HepG2 (cell line): ENCODE results near the gene ZNF454. TPM values are rescaled to one million over a fixed set of nuclear protein-coding genes. Genes with fewer than 3 reads are reported as not detected.

Experiments used
- ATAC-seq: fragments of 200-7000 bp; cut with Tn5 transposase; 3 replicates; pipeline ENCODE4 v1.9.1; 2020; ENCODE audit warnings: mild to moderate bottlenecking, moderate library complexity
- BruUV-seq: library from RNA; stranded (reverse); fragments of 400-500 nt; replicated peaks from 2 replicates; lab custom pipeline; 2021; lab: Mats Ljungman, UMichigan
- CTCF ChIA-PET: fragments of 300-600 bp; formaldehyde crosslinking; extraction: SDS; loops from one replicate; lab custom pipeline; 2021; ENCODE audit warnings: low total read pairs, inconsistent platforms, low intra/inter-chr PET ratio; lab: Yijun Ruan, JAX
- POLR2A ChIA-PET: fragments of 350-600 bp; sonication (Branson Sonifier 250); formaldehyde crosslinking; loops from one replicate; lab custom pipeline; 2020; ENCODE audit warnings: antibody characterized with exemption, inconsistent platforms; lab: Yijun Ruan, JAX
- DNase-seq: peaks from one replicate; pipeline ENCODE4 v3.0.0-alpha.2; 2015; ENCODE audit warnings: low spot score
- FAIRE-seq: peaks from 3 replicates; lab custom pipeline; 2011; peaks lifted over from hg19 to GRCh38; lab: Jason Lieb, UNC
- H2AFZ ChIP-seq: one replicate; pipeline ENCODE4 v1.6.1; 2011; ENCODE audit warnings: low read length, inconsistent platforms
- H3K27ac ChIP-seq: fragments of 300-600 bp; 3 replicates; pipeline ENCODE4 v1.8.0; 2011; ENCODE audit warnings: mixed run types, mild to moderate bottlenecking, mixed read lengths, low read length, inconsistent platforms; ENCODE audit not compliant: insufficient read depth; ENCODE audit errors: extremely low read length
- H3K27me3 ChIP-seq, 2 experiments: fragments of 200-600 bp in 1 of 2; 2 replicates in 1 of 2; 3 replicates in 1 of 2; pipeline versions ENCODE4 v1.6.0 to v1.8.0; 2011; ENCODE audit warnings: low read length in 2 of 2, mild to moderate bottlenecking in 2 of 2, moderate library complexity in 2 of 2, inconsistent platforms in 1 of 2; ENCODE audit not compliant: insufficient read depth in 2 of 2, control insufficient read depth in 1 of 2
- H3K36me3 ChIP-seq, 2 experiments: fragments of 200-600 bp in 1 of 2; replicated peaks in 1 of 2; 2 replicates in 1 of 2; 3 replicates in 1 of 2; pipeline versions ENCODE4 v1.5.1 to v1.8.0; 2011; ENCODE audit warnings: low read length in 2 of 2, inconsistent platforms in 1 of 2; ENCODE audit not compliant: insufficient read depth in 2 of 2, control insufficient read depth in 1 of 2
- H3K4me1 ChIP-seq: 2 replicates; pipeline ENCODE4 v1.5.1; 2012; ENCODE audit warnings: low read length, inconsistent platforms; ENCODE audit not compliant: insufficient read depth
- H3K4me2 ChIP-seq: 2 replicates; pipeline ENCODE4 v1.6.0; 2011; ENCODE audit warnings: low read depth, low read length, inconsistent platforms
- H3K4me3 ChIP-seq, 3 experiments: fragments of 200-600 bp in 1 of 3; sonication (generic), shearing (Covaris generic) in 1 of 3; replicated peaks in 1 of 3; 2 replicates each; pipeline ENCODE4 v1.5.1; 2011 to 2016; ENCODE audit warnings: low read length in 3 of 3, inconsistent platforms in 2 of 3, low read depth in 2 of 3, mild to moderate bottlenecking in 2 of 3, control low read depth in 1 of 3, mixed read lengths in 1 of 3; ENCODE audit not compliant: insufficient read depth in 1 of 3
- H3K79me2 ChIP-seq: one replicate; pipeline ENCODE4 v1.6.1; 2011; ENCODE audit warnings: low read length, inconsistent platforms; ENCODE audit not compliant: insufficient read depth
- H3K9ac ChIP-seq: 2 replicates; pipeline ENCODE4 v1.6.0; 2011; ENCODE audit warnings: mild to moderate bottlenecking, low read depth, low read length, inconsistent platforms; ENCODE audit not compliant: insufficient read depth
- H3K9me3 ChIP-seq: 2 replicates; pipeline ENCODE4 v1.5.1; 2012; ENCODE audit warnings: mild to moderate bottlenecking, low read length
- H4K20me1 ChIP-seq: 2 replicates; pipeline ENCODE4 v1.6.0; 2011; ENCODE audit warnings: inconsistent platforms, mild to moderate bottlenecking, low read length, moderate library complexity; ENCODE audit not compliant: insufficient read depth
- MED8 ChIP-seq: sonication (generic); formaldehyde crosslinking; IDR thresholded peaks from 2 replicates; pipeline ENCODE4 v1.8.1; 2023; ENCODE audit warnings: mild to moderate bottlenecking, missing genetic modification reagents; ENCODE audit not compliant: insufficient replicate concordance
- PHF8 ChIP-seq: sonication (generic); formaldehyde crosslinking; IDR thresholded peaks from 2 replicates; pipeline ENCODE4 v1.5.0; 2020; ENCODE audit warnings: missing genetic modification reagents
- THYN1 ChIP-seq: sonication (generic); formaldehyde crosslinking; IDR thresholded peaks from 2 replicates; pipeline ENCODE4 v1.8.1; 2023; ENCODE audit warnings: low read depth, mild to moderate bottlenecking, moderate library complexity, missing genetic modification reagents, borderline replicate concordance
- ZFP36L2 ChIP-seq: sonication (generic); formaldehyde crosslinking; IDR thresholded peaks from 2 replicates; pipeline ENCODE4 v1.4.0; 2020; ENCODE audit warnings: missing genetic modification reagents
- ZNF180 ChIP-seq: sonication (generic); formaldehyde crosslinking; IDR thresholded peaks from 2 replicates; pipeline ENCODE4 v1.4.0; 2020; ENCODE audit warnings: low read depth, missing genetic modification reagents, borderline replicate concordance
- ZNF205 ChIP-seq: IDR thresholded peaks from 2 replicates; pipeline ENCODE4 v1.6.1; 2018; ENCODE audit warnings: missing biosample characterization, missing genetic modification reagents
- ZNF224 ChIP-seq: sonication (generic); formaldehyde crosslinking; IDR thresholded peaks from 2 replicates; pipeline ENCODE4 v1.5.0; 2020; ENCODE audit warnings: mild to moderate bottlenecking, missing genetic modification reagents
- ZSCAN30 ChIP-seq: sonication (generic); formaldehyde crosslinking; IDR thresholded peaks from 2 replicates; pipeline ENCODE4 v1.5.0; 2020; ENCODE audit warnings: mild to moderate bottlenecking, missing genetic modification reagents
- WGBS: methylation state at CpG from one replicate; pipeline ENCODE4 v1.1.6; 2017; ENCODE audit warnings: low lambda C conversion rate; 5-methylcytosine and 5-hydroxymethylcytosine counted together
- in situ Hi-C: cut with HindIII; loops from 2 replicates; pipeline ENCODE4 v1.10.0; 2017; ENCODE audit warnings: low pct_unique_long_range_greater_than_20kb; ENCODE audit not compliant: extremely low pct_ligation_motif_present
- intact Hi-C: fragments of 100-400 bp; cut with micrococcal nuclease; formaldehyde crosslinking; loops from one replicate; pipeline ENCODE4 v1.10.0; 2022; ENCODE audit not compliant: unreplicated experiment
- polyA plus RNA-seq, 8 experiments: library from polyadenylated mRNA; depleted of rRNA in 3 of 8; stranded (reverse) in 7 of 8; unstranded in 1 of 8; fragments of >200 nt; fragmentation: Illumina TruSeq in 4 of 8; extraction: Trizol in 4 of 8; gene quantifications; 2 replicates each; pipeline versions ENCODE4 v1.2.1 to v1.2.3, GENCODE V29; 2011 to 2016; ENCODE audit warnings: low read depth in 4 of 8, missing spikeins in 1 of 8, mixed read lengths in 1 of 8; ENCODE audit not compliant: insufficient read depth in 1 of 8
- total RNA-seq, 5 experiments: library from RNA; depleted of rRNA; stranded (reverse); fragments of >200 nt; fragmentation: Illumina TruSeq; extraction: Trizol; gene quantifications; 2 replicates each; pipeline ENCODE4 v1.2.3, GENCODE V29; 2016; ENCODE audit warnings: low read depth in 1 of 5
- TF ChIP-seq, protein P1 (sequence below), 2 experiments: sonication (generic) in 1 of 2; formaldehyde crosslinking in 1 of 2; IDR thresholded peaks; 2 replicates each; pipeline versions ENCODE4 v1.4.0 to v1.6.1; 2018 to 2020; ENCODE audit warnings: missing genetic modification reagents in 2 of 2, borderline replicate concordance in 1 of 2, low read depth in 1 of 2, mild to moderate bottlenecking in 1 of 2, missing biosample characterization in 1 of 2

Gene ZNF454
- total and polyA plus RNA-seq, 2 of the 13 experiments (the other 11 are each of a cell fraction or from before 2014, with no cell fraction given) = 0.16 TPM; not detected in 1

DNA sequence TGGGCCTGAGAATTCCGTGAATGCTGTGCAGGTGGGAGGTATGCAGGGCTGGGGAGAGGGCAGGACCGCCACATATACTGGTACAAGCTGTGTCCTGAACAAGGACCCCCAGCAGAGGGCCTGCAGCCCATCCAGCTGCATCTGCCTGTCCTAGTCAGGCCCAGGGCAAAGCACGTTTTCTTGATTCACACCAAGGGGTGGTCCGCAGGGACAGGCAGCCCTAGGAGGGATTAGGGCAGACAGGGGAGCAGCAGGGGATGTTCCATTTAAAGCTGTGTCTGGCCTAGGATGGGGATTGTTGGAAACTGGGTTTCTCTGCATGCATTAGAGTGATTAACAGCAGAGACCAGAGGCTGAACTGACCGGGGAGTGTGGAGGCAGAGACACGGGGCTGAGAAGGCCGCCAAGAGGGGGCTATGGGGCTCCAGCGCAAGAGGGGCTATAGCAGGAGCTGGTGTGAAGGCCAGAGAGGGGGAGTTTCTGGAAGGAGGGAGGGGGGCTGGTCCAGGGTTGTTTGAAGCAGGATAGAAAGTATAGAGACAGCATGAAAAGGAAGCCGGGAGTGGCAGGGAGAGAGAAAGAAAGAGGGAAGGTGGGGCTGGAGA lies 51.4 kb downstream of the ZNF454 start:
- ATAC-seq (no peak; the same call in 2 of the 3 replicates), FAIRE-seq (no peak), DNase-seq (no peak)
- Histone ChIP-seq H3K9me3 (peaks cover 21% of the 10 kb centered on the region; the same call in 1 of the 2 replicates), H3K36me3 (no peaks in the 10 kb centered on the region), H3K4me1 (no peaks in the 10 kb centered on the region), H3K27ac (no peak overlapping the region), H3K4me3 (no peak overlapping the region), H3K4me2 (no peak overlapping the region), H3K9ac (no peak overlapping the region), H2AFZ (no peak overlapping the region), H4K20me1 (no peaks in the 10 kb centered on the region), H3K27me3 (no peaks in the 10 kb centered on the region; a peak in 1 of 5 replicates), H3K79me2 (no peaks in the 10 kb centered on the region)
- TF ChIP-seq THYN1 (no peak), ZNF224 (CRISPR knock-in tag) (no peak), ZFP36L2 (CRISPR knock-in tag) (no peak), ZNF205 (CRISPR knock-in tag) (no peak), ZSCAN30 (CRISPR knock-in tag) (no peak), PHF8 (no peak), MED8 (CRISPR knock-in tag) (no peak), ZNF180 (CRISPR knock-in tag) (no peak)
- TF ChIP-seq, protein P1, sequence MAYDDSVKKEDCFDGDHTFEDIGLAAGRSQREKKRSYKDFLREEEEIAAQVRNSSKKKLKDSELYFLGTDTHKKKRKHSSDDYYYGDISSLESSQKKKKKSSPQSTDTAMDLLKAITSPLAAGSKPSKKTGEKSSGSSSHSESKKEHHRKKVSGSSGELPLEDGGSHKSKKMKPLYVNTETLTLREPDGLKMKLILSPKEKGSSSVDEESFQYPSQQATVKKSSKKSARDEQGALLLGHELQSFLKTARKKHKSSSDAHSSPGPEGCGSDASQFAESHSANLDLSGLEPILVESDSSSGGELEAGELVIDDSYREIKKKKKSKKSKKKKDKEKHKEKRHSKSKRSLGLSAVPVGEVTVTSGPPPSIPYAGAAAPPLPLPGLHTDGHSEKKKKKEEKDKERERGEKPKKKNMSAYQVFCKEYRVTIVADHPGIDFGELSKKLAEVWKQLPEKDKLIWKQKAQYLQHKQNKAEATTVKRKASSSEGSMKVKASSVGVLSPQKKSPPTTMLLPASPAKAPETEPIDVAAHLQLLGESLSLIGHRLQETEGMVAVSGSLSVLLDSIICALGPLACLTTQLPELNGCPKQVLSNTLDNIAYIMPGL (CRISPR knock-in tag; IDR thresholded peaks at IDR 0.05; ENCODE audit: borderline replicate concordance in 1 of 2, low read depth in 1 of 2) = no peak
- ChIA-PET POLR2A (no interaction called here), CTCF (no interaction called here)
- intact Hi-C loops (no loop called here), in situ Hi-C loops (no loop called here)
- no TSS peak for BruUV-seq
- WGBS = 4% methylated on average over 7 of the region's 9 CpGs
